Body of pancreas (tissue), 4 donors: ENCODE data around the gene AP2A2. TPM values are rescaled to one million over a fixed set of nuclear protein-coding genes. Genes with fewer than 3 reads are reported as not detected.

Experiments used
- ATAC-seq: fragments of 150-250 bp; one replicate; pipeline ENCODE4 v1.9.1; 2016
- DNase-seq, 4 donors: peaks; one replicate each; pipeline ENCODE4 v3.0.0-alpha.2; 2019
- H3K27ac ChIP-seq, 4 donors: fragments of 200-600 bp; sonication (generic); 1 replicate in 3 of 4; 2 replicates in 1 of 4; pipeline versions ENCODE4 v1.5.1 to v1.6.1; 2016 to 2019; ENCODE audit warnings: mild to moderate bottlenecking in 1 of 4, mixed read lengths in 1 of 4, moderate library complexity in 1 of 4
- H3K27me3 ChIP-seq, 2 donors: fragments of 200-600 bp; sonication (generic); one replicate each; pipeline ENCODE4 v1.6.0; 2016; ENCODE audit warnings: mild to moderate bottlenecking in 1 of 2
- H3K36me3 ChIP-seq, 2 donors: fragments of 200-600 bp; sonication (generic); replicated peaks in 1 of 2; 2 replicates each; pipeline ENCODE4 v1.5.1; 2016; ENCODE audit warnings: low read depth in 2 of 2; ENCODE audit not compliant: insufficient read depth in 1 of 2
- H3K4me1 ChIP-seq: fragments of 200-600 bp; sonication (generic); one replicate; pipeline ENCODE4 v1.6.0; 2016
- H3K4me3 ChIP-seq, 2 donors: fragments of 200-600 bp; sonication (generic); 1 replicate in 1 of 2; 2 replicates in 1 of 2; pipeline ENCODE4 v1.5.1; 2016 to 2019
- H3K9me3 ChIP-seq, 3 donors: fragments of 200-600 bp; sonication (generic); 1 replicate in 2 of 3; 2 replicates in 1 of 3; pipeline ENCODE4 v1.5.1; 2016
- CTCF ChIP-seq, 7 experiments: fragments of 450-650 bp in 4 of 7; fragments of 200-600 bp in 3 of 7; sonication (generic) in 3 of 7; IDR thresholded peaks; one replicate each; pipeline ENCODE4 v1.5.1; 2016 to 2019; ENCODE audit warnings: antibody characterized with exemption in 7 of 7
- POLR2A ChIP-seq, 3 donors: fragments of 450-650 bp; IDR thresholded peaks; one replicate each; pipeline ENCODE4 v1.6.1; 2016; ENCODE audit warnings: antibody characterized with exemption in 3 of 3, mild to moderate bottlenecking in 2 of 3
- WGBS, 2 donors: methylation state at CpG; one replicate each; pipeline ENCODE4 v1.1.5; 2017; 5-methylcytosine and 5-hydroxymethylcytosine counted together
- intact Hi-C: fragments of 100-400 bp; cut with DNase I; formaldehyde crosslinking; loops from one replicate; pipeline ENCODE4 v1.15.1; 2023
- total RNA-seq, 2 donors: library from RNA; depleted of rRNA; stranded (reverse); fragments of >200 nt; gene quantifications; one replicate each; pipeline ENCODE4 v1.1.0, GENCODE V29; 2016

Gene AP2A2
- total RNA-seq, 2 donors from 2014 or later: 40.7 to 77.8 TPM

- peak overlapping the region; percentile 77 to 87 (median 86) for H3K27ac ChIP-seq
- no peak for TF ChIP-seq CTCF (IDR thresholded peaks at IDR 0.05)
- TF ChIP-seq POLR2A (IDR thresholded peaks at IDR 0.05): no peak
- peaks cover 52% of the 10 kb centered on the region for H3K4me1 ChIP-seq
- H3K36me3 ChIP-seq: no peaks in the 10 kb centered on the region
- no peaks in the 10 kb centered on the region for H3K9me3 ChIP-seq
- intact Hi-C loops: no loop called here
- WGBS, 2 donors: 82 to 86% methylated on average over 11 to 19 of the region's 26 CpGs
- ATAC-seq (no peak), DNase-seq (peak in 2 of 4 donors; percentile 11 to 16)
- H3K27me3 ChIP-seq: no peaks in the 10 kb centered on the region
- H3K4me3 ChIP-seq: no peak overlapping the region
Observed at GRCh38 chr11:1042626-1043562, 117.2 kb downstream of the AP2A2 start.

- Histone ChIP-seq H3K4me1 (peaks cover 44% of the 10 kb centered on the region), H3K27me3 (no peaks in the 10 kb centered on the region), H3K4me3 (no peak overlapping the region), H3K27ac (peak overlapping the region in 3 of 4 donors; percentile 77 to 87 (median 87)), H3K36me3 (no peaks in the 10 kb centered on the region), H3K9me3 (no peaks in the 10 kb centered on the region)
- intact Hi-C loops: no loop called here
- peak in 3 of 4 donors; percentile 18 to 61 (median 47) for DNase-seq
- TF ChIP-seq POLR2A (IDR thresholded peaks at IDR 0.05) (no peak), CTCF (IDR thresholded peaks at IDR 0.05) (no peak)
- no peak for ATAC-seq
- 79 to 82% methylated on average over 13 to 18 of the region's 20 CpGs for WGBS, 2 donors
Observed at GRCh38 chr11:1043563-1044096, 118.0 kb downstream of the AP2A2 start.

- intact Hi-C loops: no loop called here
- ATAC-seq: no peak
- TF ChIP-seq POLR2A (IDR thresholded peaks at IDR 0.05): no peak
- TF ChIP-seq CTCF (IDR thresholded peaks at IDR 0.05): no peak
- Histone ChIP-seq H3K9me3 (no peaks in the 10 kb centered on the region), H3K4me3 (no peak overlapping the region), H3K36me3 (no peaks in the 10 kb centered on the region), H3K27ac (no peak overlapping the region), H3K4me1 (peaks cover 39% of the 10 kb centered on the region), H3K27me3 (no peaks in the 10 kb centered on the region)
- 85 to 91% methylated on average over 6 of the region's 6 CpGs for WGBS, 2 donors
- DNase-seq: no peak
Observed at GRCh38 chr11:1044160-1044559, 118.5 kb downstream of the AP2A2 start.

- DNase-seq: no peak
- intact Hi-C loops: no loop called here
- no peak for ATAC-seq
- Histone ChIP-seq H3K36me3 (no peaks in the 10 kb centered on the region), H3K27ac (no peak overlapping the region), H3K9me3 (no peaks in the 10 kb centered on the region), H3K4me1 (peaks cover 23% of the 10 kb centered on the region), H3K27me3 (no peaks in the 10 kb centered on the region), H3K4me3 (no peak overlapping the region)
- TF ChIP-seq POLR2A (IDR thresholded peaks at IDR 0.05) (no peak), CTCF (IDR thresholded peaks at IDR 0.05) (no peak)
- WGBS, 2 donors: 76 to 87% methylated on average over 6 to 22 of the region's 22 CpGs
Observed at GRCh38 chr11:1047595-1048156, 122.0 kb downstream of the AP2A2 start.
